A172 (cell line): ENCODE measurements around the gene KLHL13. TPM values are rescaled to one million over a fixed set of nuclear protein-coding genes. Genes with fewer than 3 reads are reported as not detected.
"Not testable (repeated sequence)": the region's sequence is repeated elsewhere in the genome, so short reads cannot be mapped to it uniquely, and the experiment has no call there.

Experiments
- DNase-seq: peaks from one replicate; pipeline ENCODE4 v3.0.0-alpha.2; 2015; ENCODE audit warnings: low spot score
- total RNA-seq: library from RNA; depleted of rRNA; stranded (reverse); fragments of >200 nt; shearing (Covaris generic); gene quantifications from 2 replicates; pipeline ENCODE4 v1.2.3, GENCODE V29; 2014

KLHL13 gene
- total RNA-seq, 1 experiment from 2014 or later, result 0.26 TPM

DNA sequence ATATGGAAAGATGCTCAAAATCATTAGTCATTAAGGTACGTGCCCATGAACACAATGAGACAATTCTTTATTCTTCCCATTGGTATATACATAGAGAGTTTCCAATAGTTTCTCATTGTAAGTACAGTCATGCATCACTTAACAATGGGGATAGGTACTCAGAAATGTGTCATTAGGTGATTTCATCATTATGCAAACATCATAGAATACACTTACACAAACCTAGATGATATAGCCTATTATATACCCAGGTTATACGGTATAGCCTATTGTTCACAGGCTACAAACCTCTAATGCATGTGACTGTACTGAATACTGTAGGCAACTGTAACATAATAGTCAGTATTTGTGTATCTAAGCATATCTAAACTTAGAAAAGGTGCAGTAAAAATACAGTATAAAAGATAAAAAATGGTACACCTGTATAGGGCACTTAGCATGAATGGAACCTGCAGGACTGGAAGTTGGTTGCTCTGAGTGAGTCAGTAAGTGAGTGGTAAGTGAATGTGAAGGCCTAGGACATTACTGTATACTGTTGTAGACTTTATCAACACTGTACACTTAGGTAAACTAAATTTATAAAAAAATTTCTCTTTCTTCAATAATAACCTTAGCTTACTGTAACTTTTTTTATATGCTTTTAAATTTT lies 49.6 kb downstream of the KLHL13 start:
- no peak for DNase-seq

- no peak for DNase-seq
Measured at GRCh38 chrX:118062817-118063615, 53.6 kb downstream of the KLHL13 start.

GRCh38 chrX:118062048-118062789 lies 54.4 kb downstream of the KLHL13 start:
- no peak for DNase-seq

DNA sequence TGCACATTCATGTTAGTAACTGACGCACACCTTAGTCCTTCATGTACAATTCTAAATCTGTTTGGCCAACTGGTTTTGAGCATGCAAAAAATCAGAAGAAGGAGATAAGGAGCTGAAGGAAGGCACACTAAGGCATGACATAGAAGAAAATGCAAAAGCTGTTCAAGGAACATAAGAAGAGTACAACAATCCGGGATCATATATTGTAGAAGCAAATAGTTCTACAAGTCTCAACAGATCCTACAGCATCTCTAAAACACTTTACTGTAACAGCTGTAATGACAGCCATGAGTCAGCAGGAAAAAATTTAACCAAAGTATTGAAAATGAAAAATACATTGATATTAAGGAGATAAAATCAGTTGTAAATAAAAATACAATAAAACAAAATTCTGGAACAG lies 57.7 kb downstream of the KLHL13 start:
- DNase-seq, result no peak

DNA sequence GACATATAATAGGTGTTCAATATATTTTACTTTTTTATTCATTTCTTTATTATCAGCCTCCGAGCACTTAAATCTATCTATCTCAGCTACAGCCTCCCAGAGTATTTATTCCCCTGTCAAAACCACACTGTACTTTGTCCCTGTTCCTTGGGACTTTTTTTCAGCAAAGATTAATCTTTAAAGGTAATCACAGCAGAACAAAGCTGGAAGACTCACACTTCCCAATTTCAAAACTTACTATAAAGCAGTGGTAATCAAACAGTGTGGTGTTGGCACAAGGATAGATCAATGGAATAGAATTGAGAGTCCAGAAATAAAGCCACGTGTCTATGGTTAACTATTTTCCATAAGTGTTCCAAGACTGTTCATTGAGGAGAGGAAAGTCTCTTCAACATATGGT lies 59.7 kb downstream of the KLHL13 start:
- DNase-seq, result no peak

DNA sequence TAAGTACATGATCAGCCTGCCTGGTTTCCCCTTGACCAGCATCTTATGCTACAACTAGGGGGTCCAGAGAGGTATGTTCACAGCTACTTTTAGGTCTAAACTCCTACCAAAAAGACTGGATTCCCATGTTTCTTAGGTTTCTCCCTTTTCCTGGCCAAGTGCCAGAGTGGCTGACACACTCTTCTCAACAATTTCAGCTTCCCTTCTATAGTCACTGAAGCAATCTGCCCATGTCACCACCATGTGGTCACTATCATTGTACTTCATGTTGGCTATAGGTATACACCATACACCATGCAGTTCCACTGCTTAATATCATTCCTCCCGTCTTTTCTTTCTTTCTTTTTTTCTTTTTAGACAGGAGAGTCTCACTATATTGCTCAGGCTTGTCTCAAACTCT lies 66.9 kb downstream of the KLHL13 start:
- DNase-seq, result no peak

DNA sequence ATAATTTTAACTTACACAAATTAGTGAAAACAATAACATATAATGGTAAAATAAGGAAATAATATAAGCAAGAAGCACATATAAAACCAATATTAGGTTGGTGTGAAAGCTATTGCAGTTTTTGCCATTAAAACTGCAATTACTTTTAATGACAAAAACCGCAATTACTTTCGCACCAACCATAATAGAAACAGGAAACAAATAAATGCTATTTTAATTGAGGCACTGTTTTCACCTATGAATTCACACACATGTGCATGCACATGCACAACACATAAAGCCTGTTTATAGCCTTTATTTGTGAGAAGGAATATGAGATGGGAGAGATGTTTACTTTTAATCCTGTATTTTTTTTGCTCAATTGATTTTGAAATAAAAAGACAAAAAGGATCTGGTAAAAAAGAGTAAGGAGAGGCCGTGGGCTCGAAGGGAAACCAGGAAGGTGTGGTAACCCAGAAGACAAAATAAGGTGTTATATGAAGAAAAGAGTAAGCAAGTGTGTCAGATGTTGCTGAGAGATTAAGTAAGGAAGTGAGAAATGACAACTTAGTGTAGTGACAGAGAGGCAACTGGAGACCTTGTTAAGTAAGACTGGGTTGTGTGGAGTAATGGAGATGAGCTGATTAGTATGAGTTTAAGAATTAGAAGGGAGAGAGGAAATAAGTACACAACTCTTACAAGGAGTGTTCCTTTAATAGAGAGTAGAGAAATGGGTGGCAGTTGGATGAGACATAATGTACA lies 69.0 kb downstream of the KLHL13 start:
- no peak for DNase-seq

- no peak for DNase-seq
Measured at GRCh38 chrX:118039591-118039990, 77.0 kb downstream of the KLHL13 start.

DNA sequence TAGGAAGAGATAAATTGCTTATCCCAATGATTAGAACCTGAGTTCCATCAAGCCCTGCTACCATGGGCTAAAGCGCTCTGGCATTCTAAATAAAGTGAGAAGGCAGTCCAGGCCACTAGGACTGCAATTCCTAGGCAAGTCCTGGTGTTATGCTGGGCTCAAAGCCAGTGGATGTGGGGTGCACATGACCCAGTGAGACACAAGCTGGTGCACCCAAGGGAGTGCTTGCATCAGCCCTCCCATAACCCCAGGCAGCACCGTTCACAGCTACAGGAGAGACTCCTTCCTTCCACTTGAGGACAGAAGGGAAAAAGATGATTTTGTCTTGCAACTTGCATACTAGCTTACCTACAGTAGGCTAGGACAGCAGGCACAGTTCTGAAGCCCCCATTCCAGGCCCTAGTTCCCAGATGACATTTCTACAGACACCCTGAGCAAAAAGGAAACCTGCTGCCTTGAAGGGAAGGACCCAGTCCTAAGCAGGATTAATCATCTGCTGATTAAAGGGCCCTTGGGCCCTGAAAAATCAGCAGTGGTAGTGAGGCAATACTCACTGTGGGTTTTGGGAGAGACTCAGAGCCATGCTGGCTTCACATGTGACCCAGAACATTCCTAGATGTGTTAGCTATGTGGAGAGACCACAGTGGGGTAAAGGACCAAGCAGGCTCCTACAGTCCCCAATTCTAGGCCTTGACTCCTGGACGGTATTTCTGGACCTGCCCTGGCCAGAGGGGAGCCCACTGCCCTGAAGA lies 77.8 kb downstream of the KLHL13 start:
- no peak for DNase-seq

DNA sequence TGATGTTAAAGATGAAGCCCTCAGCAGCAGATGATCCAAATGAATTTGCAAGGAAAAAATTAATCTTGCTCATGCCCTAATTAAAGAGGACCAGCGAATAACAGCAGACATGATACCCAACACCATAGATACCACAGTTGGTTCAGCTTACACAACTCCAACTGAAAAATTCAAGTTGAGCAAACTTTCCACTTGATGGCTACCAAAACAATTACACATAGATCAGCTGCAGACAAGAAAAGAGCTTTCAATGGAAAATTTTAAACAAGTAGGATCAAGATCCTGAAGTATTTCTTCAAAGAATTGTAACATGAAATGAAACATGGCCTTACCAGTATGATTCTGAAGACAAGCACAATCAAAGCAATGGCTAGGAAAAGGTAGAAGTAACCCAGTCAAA lies 90.0 kb downstream of the KLHL13 start:
- no peak for DNase-seq

- no peak for DNase-seq
Measured at GRCh38 chrX:118025226-118025625, 91.4 kb downstream of the KLHL13 start.

DNA sequence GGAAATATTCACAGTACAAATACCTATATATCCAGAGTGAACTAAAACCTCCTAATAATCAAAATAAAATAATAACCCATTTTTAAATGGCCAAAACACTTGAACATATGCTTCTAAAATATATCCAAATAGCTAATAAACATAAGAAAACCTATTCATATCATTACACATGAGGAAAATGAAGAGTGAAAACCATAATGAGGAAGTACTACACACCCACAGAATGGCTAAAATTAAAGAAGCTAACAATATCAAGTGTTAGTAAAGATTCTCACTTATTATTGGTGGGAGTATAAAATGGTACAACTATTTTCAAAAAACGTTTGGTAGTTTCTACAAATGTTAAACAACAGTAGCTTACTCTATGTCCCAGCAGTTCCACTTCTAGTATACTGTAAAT lies 92.1 kb downstream of the KLHL13 start:
- no peak for DNase-seq

- DNase-seq, result no peak
Measured at GRCh38 chrX:118022753-118023152, 93.9 kb downstream of the KLHL13 start.

- no peak for DNase-seq
Measured at GRCh38 chrX:118016422-118016821, 100.2 kb downstream of the KLHL13 start.

GRCh38 chrX:118002417-118002816 lies 114.2 kb downstream of the KLHL13 start:
- not testable (repeated sequence) for DNase-seq

GRCh38 chrX:118000518-118000917 lies 116.1 kb downstream of the KLHL13 start:
- no peak for DNase-seq

- no peak for DNase-seq
Measured at GRCh38 chrX:117998171-117998570, 118.4 kb downstream of the KLHL13 start.

DNA sequence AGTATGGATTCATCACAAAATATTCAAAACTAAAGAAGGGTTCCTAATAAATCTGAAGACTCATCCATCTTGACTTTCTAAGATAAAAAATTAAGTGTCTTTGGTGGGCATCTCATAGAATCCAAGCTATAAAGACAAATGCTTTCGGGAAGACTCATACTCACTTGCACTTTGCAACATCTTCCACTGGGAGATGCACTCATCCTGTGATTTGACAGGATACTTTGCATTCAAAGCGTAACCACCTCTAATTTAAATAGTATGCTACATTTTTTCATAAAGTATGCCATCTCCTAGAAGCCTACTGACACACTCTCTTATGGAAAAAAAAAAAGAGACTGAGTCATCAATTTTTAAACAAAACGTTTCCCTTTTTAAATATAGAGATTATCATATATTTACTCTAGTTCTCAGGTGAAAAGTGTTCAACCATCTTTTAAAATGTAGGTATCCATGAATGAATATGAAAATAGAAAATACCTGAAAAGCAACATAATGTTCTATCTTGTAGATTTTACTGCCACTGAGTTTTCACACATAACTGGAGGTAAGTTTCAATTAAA lies 119.6 kb downstream of the KLHL13 start:
- no peak for DNase-seq

- DNase-seq, result no peak
Measured at GRCh38 chrX:117996408-117996807, 120.2 kb downstream of the KLHL13 start.

GRCh38 chrX:117995378-117995777 lies 121.2 kb downstream of the KLHL13 start:
- no peak for DNase-seq

DNA sequence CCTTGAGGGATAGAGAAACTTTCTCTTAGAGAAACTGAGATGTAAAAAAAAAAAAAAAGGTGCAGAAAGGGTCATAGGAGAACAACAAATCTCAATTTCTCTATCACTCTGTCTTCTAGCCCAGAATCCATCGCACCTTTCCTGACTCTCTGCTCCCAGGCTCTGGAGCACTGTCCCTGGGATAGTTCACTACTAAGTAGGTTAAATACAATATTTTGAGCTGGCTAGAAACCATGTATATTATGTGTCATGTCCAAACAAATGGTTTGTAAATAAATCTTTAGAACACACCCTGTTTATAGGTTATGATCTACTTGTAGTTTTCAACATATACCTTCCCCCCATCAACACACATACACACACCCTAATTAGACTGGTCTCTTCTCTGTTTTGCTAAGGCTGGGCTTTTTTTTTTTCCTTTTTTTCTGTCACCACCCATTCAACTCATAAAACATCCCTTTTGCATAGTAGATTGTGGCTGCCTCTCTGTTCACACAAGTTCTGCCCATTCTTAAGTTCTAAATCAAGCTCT lies 124.4 kb downstream of the KLHL13 start:
- no peak for DNase-seq
